Activated naive CD4-positive, alpha-beta T cell treated with Interleukin-2 at 50 U/mL for 16 hours (primary cell): ENCODE measurements around the gene PCDHB9.
"Not testable (repeated sequence)": the region's sequence is repeated elsewhere in the genome, so short reads cannot be mapped to it uniquely, and the experiment has no call there.

Experiments
- DNase-seq: peaks from one replicate; pipeline ENCODE4 v3.0.0-alpha.2; 2020

PCDHB9 gene

GRCh38 chr5:141186897-141187512, at the start of gene PCDHB9:
Gene PCDHB9 (plus strand): TSS chr5:141187161. CDS start chr5:141187319, 158 bp downstream.
- peak; percentile 37 for DNase-seq

- not testable (repeated sequence) for DNase-seq
Observed at GRCh38 chr5:141137346-141137745, 49.6 kb upstream of the PCDHB9 start.

GRCh38 chr5:141149812-141150211, 37.1 kb upstream of the PCDHB9 start, which contains the start of gene PCDHB6:
Gene PCDHB6 (plus strand): TSS chr5:141150057. CDS start chr5:141150258, 201 bp downstream.
- DNase-seq: no peak

GRCh38 chr5:141150224-141150992, 36.6 kb upstream of the PCDHB9 start:
- DNase-seq: no peak

GRCh38 chr5:141150993-141151325, 36.0 kb upstream of the PCDHB9 start:
- no peak for DNase-seq

GRCh38 chr5:141151632-141152031, 35.3 kb upstream of the PCDHB9 start:
- DNase-seq: not testable (repeated sequence)

- DNase-seq: not testable (repeated sequence)
Observed at GRCh38 chr5:141152096-141152495, 34.9 kb upstream of the PCDHB9 start.

GRCh38 chr5:141155540-141156374, 31.2 kb upstream of the PCDHB9 start:
- DNase-seq: no peak

- DNase-seq: not testable (repeated sequence)
Observed at GRCh38 chr5:141157356-141157755, 29.6 kb upstream of the PCDHB9 start.

GRCh38 chr5:141157901-141158300, 29.1 kb upstream of the PCDHB9 start:
- not testable (repeated sequence) for DNase-seq

- peak; percentile 6 for DNase-seq
Observed at GRCh38 chr5:141172381-141173204, 14.4 kb upstream of the PCDHB9 start, which contains the start of gene PCDHB7. Gene PCDHB7 (plus strand): TSS chr5:141172644. CDS start chr5:141172836, 192 bp downstream.

- DNase-seq: not testable (repeated sequence)
Observed at GRCh38 chr5:141174291-141175104, 12.5 kb upstream of the PCDHB9 start.

GRCh38 chr5:141175933-141176332, 11.0 kb upstream of the PCDHB9 start:
- DNase-seq: no peak

GRCh38 chr5:141177577-141178191, 9.3 kb upstream of the PCDHB9 start, which contains the start of gene PCDHB8:
Gene PCDHB8 (plus strand): TSS chr5:141177790. CDS start chr5:141178035, 245 bp downstream.
- not testable (repeated sequence) for DNase-seq

- DNase-seq: not testable (repeated sequence)
Observed at GRCh38 chr5:141179371-141179770, 7.6 kb upstream of the PCDHB9 start.

GRCh38 chr5:141179876-141180275, 7.1 kb upstream of the PCDHB9 start:
- DNase-seq: not testable (repeated sequence)

GRCh38 chr5:141180313-141180712, 6.6 kb upstream of the PCDHB9 start:
- DNase-seq: no peak

GRCh38 chr5:141182248-141182647, 4.7 kb upstream of the PCDHB9 start, which contains the start of gene PCDHB16:
Gene PCDHB16 (plus strand): TSS chr5:141182387. CDS start chr5:141182560, 173 bp downstream.
- no peak for DNase-seq

- not testable (repeated sequence) for DNase-seq
Observed at GRCh38 chr5:141184117-141184855, 2.7 kb upstream of the PCDHB9 start.

GRCh38 chr5:141188682-141189081, 1.7 kb downstream of the PCDHB9 start:
- not testable (repeated sequence) for DNase-seq
